HepG2 (cell line): ENCODE results near the gene JMJD1C.

Experiments used
- DR1 ChIP-seq: sonication (generic); formaldehyde crosslinking; IDR thresholded peaks from 2 replicates; pipeline ENCODE4 v1.8.0; 2021; ENCODE audit warnings: mild to moderate bottlenecking, missing genetic modification reagents, inconsistent platforms
- POLR2AphosphoS5 ChIP-seq: IDR thresholded peaks from 2 replicates; pipeline ENCODE4 v1.6.1; 2012; ENCODE audit warnings: low read depth, low read length
- TF ChIP-seq, protein P1 (sequence below): sonication (generic); formaldehyde crosslinking; conservative IDR thresholded peaks from 2 replicates; pipeline ENCODE4 v1.4.0; 2020; ENCODE audit warnings: missing genetic modification reagents
- TF ChIP-seq, protein P2 (sequence below): sonication (generic); formaldehyde crosslinking; IDR thresholded peaks from 2 replicates; pipeline ENCODE4 v1.5.0; 2020; ENCODE audit warnings: mild to moderate bottlenecking, missing genetic modification reagents, moderate library complexity
- TF ChIP-seq, protein P3 (sequence below): sonication (generic); formaldehyde crosslinking; conservative IDR thresholded peaks from 2 replicates; pipeline ENCODE4 v1.4.0; 2020; ENCODE audit warnings: missing genetic modification reagents

DNA sequence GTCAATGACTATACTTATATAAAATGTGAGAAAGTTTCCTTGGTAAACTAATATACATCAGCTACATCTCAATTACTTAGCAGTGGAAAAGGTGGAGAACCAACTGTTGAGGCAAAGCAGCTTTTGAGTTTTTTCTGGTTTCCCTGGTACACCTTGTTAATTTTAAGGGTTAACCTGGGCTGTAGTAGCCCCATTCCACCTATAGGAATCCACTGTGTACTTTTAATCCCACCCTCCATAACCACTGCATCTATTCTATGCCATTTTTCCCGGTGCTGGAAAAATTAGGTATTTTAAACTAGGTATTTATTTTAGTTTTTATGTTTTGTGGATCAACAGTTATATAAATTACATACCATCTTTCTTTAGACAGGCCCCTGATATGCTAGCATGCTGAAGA, 290.2 kb downstream of the JMJD1C start:
- TF ChIP-seq, protein P1, sequence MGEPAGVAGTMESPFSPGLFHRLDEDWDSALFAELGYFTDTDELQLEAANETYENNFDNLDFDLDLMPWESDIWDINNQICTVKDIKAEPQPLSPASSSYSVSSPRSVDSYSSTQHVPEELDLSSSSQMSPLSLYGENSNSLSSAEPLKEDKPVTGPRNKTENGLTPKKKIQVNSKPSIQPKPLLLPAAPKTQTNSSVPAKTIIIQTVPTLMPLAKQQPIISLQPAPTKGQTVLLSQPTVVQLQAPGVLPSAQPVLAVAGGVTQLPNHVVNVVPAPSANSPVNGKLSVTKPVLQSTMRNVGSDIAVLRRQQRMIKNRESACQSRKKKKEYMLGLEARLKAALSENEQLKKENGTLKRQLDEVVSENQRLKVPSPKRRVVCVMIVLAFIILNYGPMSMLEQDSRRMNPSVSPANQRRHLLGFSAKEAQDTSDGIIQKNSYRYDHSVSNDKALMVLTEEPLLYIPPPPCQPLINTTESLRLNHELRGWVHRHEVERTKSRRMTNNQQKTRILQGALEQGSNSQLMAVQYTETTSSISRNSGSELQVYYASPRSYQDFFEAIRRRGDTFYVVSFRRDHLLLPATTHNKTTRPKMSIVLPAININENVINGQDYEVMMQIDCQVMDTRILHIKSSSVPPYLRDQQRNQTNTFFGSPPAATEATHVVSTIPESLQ, result no peak
- no peak for TF ChIP-seq DR1 (CRISPR knock-in tag)
- TF ChIP-seq, protein P2, sequence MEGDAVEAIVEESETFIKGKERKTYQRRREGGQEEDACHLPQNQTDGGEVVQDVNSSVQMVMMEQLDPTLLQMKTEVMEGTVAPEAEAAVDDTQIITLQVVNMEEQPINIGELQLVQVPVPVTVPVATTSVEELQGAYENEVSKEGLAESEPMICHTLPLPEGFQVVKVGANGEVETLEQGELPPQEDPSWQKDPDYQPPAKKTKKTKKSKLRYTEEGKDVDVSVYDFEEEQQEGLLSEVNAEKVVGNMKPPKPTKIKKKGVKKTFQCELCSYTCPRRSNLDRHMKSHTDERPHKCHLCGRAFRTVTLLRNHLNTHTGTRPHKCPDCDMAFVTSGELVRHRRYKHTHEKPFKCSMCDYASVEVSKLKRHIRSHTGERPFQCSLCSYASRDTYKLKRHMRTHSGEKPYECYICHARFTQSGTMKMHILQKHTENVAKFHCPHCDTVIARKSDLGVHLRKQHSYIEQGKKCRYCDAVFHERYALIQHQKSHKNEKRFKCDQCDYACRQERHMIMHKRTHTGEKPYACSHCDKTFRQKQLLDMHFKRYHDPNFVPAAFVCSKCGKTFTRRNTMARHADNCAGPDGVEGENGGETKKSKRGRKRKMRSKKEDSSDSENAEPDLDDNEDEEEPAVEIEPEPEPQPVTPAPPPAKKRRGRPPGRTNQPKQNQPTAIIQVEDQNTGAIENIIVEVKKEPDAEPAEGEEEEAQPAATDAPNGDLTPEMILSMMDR (CRISPR knock-in tag), result no peak
- TF ChIP-seq, protein P3, sequence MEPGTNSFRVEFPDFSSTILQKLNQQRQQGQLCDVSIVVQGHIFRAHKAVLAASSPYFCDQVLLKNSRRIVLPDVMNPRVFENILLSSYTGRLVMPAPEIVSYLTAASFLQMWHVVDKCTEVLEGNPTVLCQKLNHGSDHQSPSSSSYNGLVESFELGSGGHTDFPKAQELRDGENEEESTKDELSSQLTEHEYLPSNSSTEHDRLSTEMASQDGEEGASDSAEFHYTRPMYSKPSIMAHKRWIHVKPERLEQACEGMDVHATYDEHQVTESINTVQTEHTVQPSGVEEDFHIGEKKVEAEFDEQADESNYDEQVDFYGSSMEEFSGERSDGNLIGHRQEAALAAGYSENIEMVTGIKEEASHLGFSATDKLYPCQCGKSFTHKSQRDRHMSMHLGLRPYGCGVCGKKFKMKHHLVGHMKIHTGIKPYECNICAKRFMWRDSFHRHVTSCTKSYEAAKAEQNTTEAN (CRISPR knock-in tag), result no peak
- TF ChIP-seq POLR2AphosphoS5, result no peak
